ENCODE results near the gene SLC35E3. TPM values are rescaled to one million over a fixed set of nuclear protein-coding genes. Genes with fewer than 3 reads are reported as not detected.

SLC35E3 gene
- total RNA-seq, 1 donor from 2014 or later, result 10.5 TPM

DNA sequence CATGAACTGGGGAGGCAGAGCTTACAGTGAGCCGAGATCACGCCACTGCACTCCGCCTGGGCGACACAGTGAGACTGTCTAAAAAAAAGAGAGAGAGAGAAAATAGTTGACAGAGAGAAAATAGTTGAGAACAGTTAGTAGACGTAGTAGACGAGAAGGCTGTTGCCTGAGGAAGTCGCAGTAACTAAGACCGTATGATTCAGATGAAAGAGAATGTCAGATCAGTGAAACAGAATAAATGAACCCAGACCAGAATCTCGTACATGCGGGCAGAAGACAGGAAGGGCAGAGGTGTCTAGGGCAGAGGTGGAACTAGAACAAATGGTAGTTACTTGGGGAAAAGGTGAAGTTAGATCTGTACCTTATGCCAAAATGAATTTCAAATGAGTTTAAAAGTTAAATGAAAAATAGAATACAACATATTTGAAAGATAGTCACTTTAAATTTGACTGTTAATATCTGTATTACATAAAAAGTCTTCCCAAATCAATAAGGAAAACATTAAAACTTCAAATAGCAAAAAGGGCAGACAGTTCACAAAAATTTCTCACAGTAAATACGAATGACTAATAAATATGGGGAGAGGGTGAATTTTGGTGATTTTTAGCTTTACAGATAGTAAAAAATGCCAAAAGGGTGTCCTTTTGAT lies 79.7 kb downstream of the SLC35E3 start:
- peaks cover 26% of the 10 kb centered on the region for H3K36me3 Mint-ChIP-seq (ENCODE audit: low read depth, unreplicated experiment)
- peaks cover 5% of the 10 kb centered on the region for H3K4me1 Mint-ChIP-seq (ENCODE audit: unreplicated experiment)
- H3K27ac Mint-ChIP-seq (ENCODE audit: unreplicated experiment), result no peak overlapping the region

DNA sequence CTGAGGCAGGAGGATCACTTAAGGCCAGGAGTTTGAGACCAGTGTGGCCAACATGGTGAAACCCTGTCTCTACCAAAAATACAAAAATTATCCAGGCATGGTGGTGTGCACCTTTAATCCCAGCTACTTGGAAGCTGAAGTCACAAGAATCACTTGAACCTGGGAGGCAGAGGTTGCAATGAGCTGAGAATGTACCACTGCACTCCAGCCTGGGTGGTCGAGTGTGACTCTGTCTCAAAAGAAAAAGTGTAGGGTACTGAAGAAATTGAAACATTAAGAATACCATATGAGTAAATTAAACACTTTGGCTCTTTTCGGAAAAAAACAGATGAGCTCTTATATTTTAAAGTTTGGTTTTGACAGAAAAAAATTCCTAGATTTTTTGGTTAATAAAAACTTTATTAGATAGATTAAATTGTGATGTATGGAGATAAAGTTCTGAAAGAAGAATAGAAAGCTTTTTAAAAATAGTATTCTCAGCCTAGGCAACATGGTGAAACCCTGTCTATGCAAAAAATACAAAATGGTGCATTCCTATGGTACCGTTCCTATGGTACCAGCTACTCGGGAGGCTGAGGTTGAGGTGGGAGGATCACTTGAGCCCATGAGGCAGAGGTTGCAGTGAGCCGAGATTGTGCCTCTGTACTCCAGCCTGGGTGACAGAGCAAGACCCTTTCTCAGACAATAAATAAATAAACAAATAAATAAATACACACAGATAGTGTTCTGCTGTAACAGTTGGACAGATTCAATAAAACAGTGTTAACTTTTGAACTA lies 82.1 kb downstream of the SLC35E3 start:
- H3K9me3 Mint-ChIP-seq (ENCODE audit: unreplicated experiment), result no peaks in the 10 kb centered on the region
- no peak overlapping the region for H3K27ac Mint-ChIP-seq (ENCODE audit: unreplicated experiment)
- H3K27me3 Mint-ChIP-seq (ENCODE audit: unreplicated experiment), result no peaks in the 10 kb centered on the region
- no peak overlapping the region for H3K4me3 Mint-ChIP-seq (ENCODE audit: unreplicated experiment)
- TF ChIP-seq, protein P1, sequence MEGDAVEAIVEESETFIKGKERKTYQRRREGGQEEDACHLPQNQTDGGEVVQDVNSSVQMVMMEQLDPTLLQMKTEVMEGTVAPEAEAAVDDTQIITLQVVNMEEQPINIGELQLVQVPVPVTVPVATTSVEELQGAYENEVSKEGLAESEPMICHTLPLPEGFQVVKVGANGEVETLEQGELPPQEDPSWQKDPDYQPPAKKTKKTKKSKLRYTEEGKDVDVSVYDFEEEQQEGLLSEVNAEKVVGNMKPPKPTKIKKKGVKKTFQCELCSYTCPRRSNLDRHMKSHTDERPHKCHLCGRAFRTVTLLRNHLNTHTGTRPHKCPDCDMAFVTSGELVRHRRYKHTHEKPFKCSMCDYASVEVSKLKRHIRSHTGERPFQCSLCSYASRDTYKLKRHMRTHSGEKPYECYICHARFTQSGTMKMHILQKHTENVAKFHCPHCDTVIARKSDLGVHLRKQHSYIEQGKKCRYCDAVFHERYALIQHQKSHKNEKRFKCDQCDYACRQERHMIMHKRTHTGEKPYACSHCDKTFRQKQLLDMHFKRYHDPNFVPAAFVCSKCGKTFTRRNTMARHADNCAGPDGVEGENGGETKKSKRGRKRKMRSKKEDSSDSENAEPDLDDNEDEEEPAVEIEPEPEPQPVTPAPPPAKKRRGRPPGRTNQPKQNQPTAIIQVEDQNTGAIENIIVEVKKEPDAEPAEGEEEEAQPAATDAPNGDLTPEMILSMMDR (IDR thresholded peaks at IDR 0.05; ENCODE audit: unreplicated experiment), result no peak
- DNase-seq (ENCODE audit: low spot score), result no peak
- peaks cover 5% of the 10 kb centered on the region for H3K4me1 Mint-ChIP-seq (ENCODE audit: unreplicated experiment)
- peaks cover 25% of the 10 kb centered on the region for H3K36me3 Mint-ChIP-seq (ENCODE audit: low read depth, unreplicated experiment)

More for the DNA sequence above, 79.7 kb downstream of the SLC35E3 start:
- Mint-ChIP-seq H3K27me3 (ENCODE audit: unreplicated experiment) (no peaks in the 10 kb centered on the region), H3K4me3 (ENCODE audit: unreplicated experiment) (no peak overlapping the region), H3K9me3 (ENCODE audit: unreplicated experiment) (no peaks in the 10 kb centered on the region)
- DNase-seq (ENCODE audit: low spot score), result no peak
- TF ChIP-seq, protein P1 (IDR thresholded peaks at IDR 0.05; ENCODE audit: unreplicated experiment), result no peak

DNA sequence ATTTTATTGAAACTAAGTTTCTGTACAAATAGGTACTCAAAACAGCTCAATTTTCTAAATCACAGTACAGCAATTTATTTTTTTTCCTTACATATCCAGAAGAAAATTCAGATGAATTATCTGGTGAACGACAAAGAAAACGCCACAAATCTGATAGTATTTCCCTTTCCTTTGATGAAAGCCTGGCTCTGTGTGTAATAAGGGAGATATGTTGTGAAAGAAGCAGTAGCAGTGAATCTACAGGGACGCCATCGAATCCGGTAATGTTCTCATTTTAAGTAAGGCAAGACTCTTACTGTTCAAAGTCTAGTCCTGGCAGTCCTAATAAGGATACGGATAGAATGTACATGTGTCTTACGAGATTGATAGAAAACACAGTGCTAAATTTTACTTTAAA lies 82.7 kb downstream of the SLC35E3 start:
- H3K36me3 Mint-ChIP-seq (ENCODE audit: low read depth, unreplicated experiment), result peaks cover 25% of the 10 kb centered on the region

More for the DNA sequence above, 82.7 kb downstream of the SLC35E3 start:
- H3K27ac Mint-ChIP-seq (ENCODE audit: unreplicated experiment), result no peak overlapping the region
- TF ChIP-seq, protein P1 (IDR thresholded peaks at IDR 0.05; ENCODE audit: unreplicated experiment), result no peak
- no peak overlapping the region for H3K4me3 Mint-ChIP-seq (ENCODE audit: unreplicated experiment)
- H3K9me3 Mint-ChIP-seq (ENCODE audit: unreplicated experiment), result no peaks in the 10 kb centered on the region
- no peaks in the 10 kb centered on the region for H3K27me3 Mint-ChIP-seq (ENCODE audit: unreplicated experiment)
- no peak for DNase-seq (ENCODE audit: low spot score)
- H3K4me1 Mint-ChIP-seq (ENCODE audit: unreplicated experiment), result peaks cover 5% of the 10 kb centered on the region

Other genes starting within 250 kb of the SLC35E3 start
- 206 TPM for gene RAP1B, start 135.3 kb upstream of the SLC35E3 start, total RNA-seq (ENCODE audit: unreplicated experiment)
- 66.3 TPM for gene NUP107, start 59.2 kb upstream of the SLC35E3 start, total RNA-seq (ENCODE audit: unreplicated experiment)
- 113 TPM for gene MDM2, start 62.0 kb downstream of the SLC35E3 start, total RNA-seq (ENCODE audit: unreplicated experiment)
- 3.6 TPM for gene CPM, start 187.0 kb downstream of the SLC35E3 start, total RNA-seq (ENCODE audit: unreplicated experiment)